T-helper 17 cell (primary cell): ENCODE measurements around the gene NOD1. TPM values are rescaled to one million over a fixed set of nuclear protein-coding genes. Genes with fewer than 3 reads are reported as not detected.

Experiments used
- ATAC-seq: fragments of 150-1000 bp; cut with Tn5 transposase; 2 replicates; pipeline ENCODE4 v1.10.0; 2021; ENCODE audit warnings: mild to moderate bottlenecking, moderate library complexity
- DNase-seq, 3 donors: peaks; one replicate each; pipeline versions ENCODE4 v3.0.0 to v3.0.0-alpha.2; 2020 to 2021
- H3K9me3 ChIP-seq: one replicate; pipeline ENCODE4 v1.7.0; 2013; ENCODE audit warnings: low read length, mild to moderate bottlenecking; ENCODE audit not compliant: control insufficient read depth, poor library complexity, severe bottlenecking
- H3K27ac Mint-ChIP-seq: one replicate; pipeline ENCODE4 v1.8.0; 2022; ENCODE audit warnings: mild to moderate bottlenecking, moderate library complexity, mixed read lengths
- H3K27me3 Mint-ChIP-seq: one replicate; pipeline ENCODE4 v1.8.0; 2022; ENCODE audit warnings: mixed read lengths
- H3K36me3 Mint-ChIP-seq: one replicate; pipeline ENCODE4 v1.8.0; 2022; ENCODE audit warnings: low read depth, mixed read lengths
- H3K4me1 Mint-ChIP-seq: one replicate; pipeline ENCODE4 v1.8.0; 2022; ENCODE audit warnings: mild to moderate bottlenecking, mixed read lengths
- H3K4me3 Mint-ChIP-seq: one replicate; pipeline ENCODE4 v1.8.0; 2022; ENCODE audit warnings: mild to moderate bottlenecking, moderate library complexity, mixed read lengths
- total RNA-seq, 4 donors: library from RNA in 2 of 4; stranded (reverse) in 2 of 4; gene quantifications; one replicate each; pipeline ENCODE4 v1.2.3 and lab custom pipeline; 2022 to 2026

Gene NOD1
- total RNA-seq, 2 donors from 2014 or later: 15.7 to 18.9 TPM

GRCh38 chr7:30471205-30471604 is 7.4 kb downstream of the NOD1 start:
- H3K27ac Mint-ChIP-seq: peak overlapping the region; percentile 53
- DNase-seq (no peak), ATAC-seq (peak; percentile 57)
- peaks cover 63% of the 10 kb centered on the region for H3K4me1 Mint-ChIP-seq
- H3K9me3 ChIP-seq: no peaks in the 10 kb centered on the region
- peaks cover 2% of the 10 kb centered on the region for H3K36me3 Mint-ChIP-seq
- H3K27me3 Mint-ChIP-seq: no peaks in the 10 kb centered on the region
- peak overlapping the region; percentile 60 for H3K4me3 Mint-ChIP-seq

- no peaks in the 10 kb centered on the region for H3K9me3 ChIP-seq
- DNase-seq (no peak), ATAC-seq (no peak)
- Mint-ChIP-seq H3K4me1 (peaks cover 63% of the 10 kb centered on the region), H3K27me3 (no peaks in the 10 kb centered on the region), H3K27ac (peak overlapping the region; percentile 53), H3K4me3 (peak overlapping the region; percentile 60), H3K36me3 (peaks cover 2% of the 10 kb centered on the region)
These were observed 7.8 kb downstream of the NOD1 start for GRCh38 chr7:30470771-30471170.

- peak overlapping the region; percentile 43 for H3K4me3 Mint-ChIP-seq
- H3K36me3 Mint-ChIP-seq: peaks cover 2% of the 10 kb centered on the region
- H3K9me3 ChIP-seq: no peaks in the 10 kb centered on the region
- peaks cover 63% of the 10 kb centered on the region for H3K4me1 Mint-ChIP-seq
- ATAC-seq (no peak), DNase-seq (no peak)
- H3K27ac Mint-ChIP-seq: peak overlapping the region; percentile 53
- H3K27me3 Mint-ChIP-seq: no peaks in the 10 kb centered on the region
These were observed 8.3 kb downstream of the NOD1 start for GRCh38 chr7:30470163-30470770.

GRCh38 chr7:30469303-30469702 is 9.3 kb downstream of the NOD1 start:
- Mint-ChIP-seq H3K27me3 (no peaks in the 10 kb centered on the region), H3K36me3 (peaks cover 2% of the 10 kb centered on the region), H3K27ac (peak overlapping the region; percentile 53), H3K4me3 (no peak overlapping the region), H3K4me1 (peaks cover 58% of the 10 kb centered on the region)
- DNase-seq: no peak
- ATAC-seq: no peak
- H3K9me3 ChIP-seq: no peaks in the 10 kb centered on the region

- H3K27me3 Mint-ChIP-seq: no peaks in the 10 kb centered on the region
- peaks cover 56% of the 10 kb centered on the region for H3K4me1 Mint-ChIP-seq
- no peak overlapping the region for H3K4me3 Mint-ChIP-seq
- H3K27ac Mint-ChIP-seq: peak overlapping the region; percentile 11
- ATAC-seq (no peak), DNase-seq (no peak)
- no peaks in the 10 kb centered on the region for H3K9me3 ChIP-seq
- peaks cover 1% of the 10 kb centered on the region for H3K36me3 Mint-ChIP-seq
These were observed 9.8 kb downstream of the NOD1 start for GRCh38 chr7:30468791-30469190.

- Mint-ChIP-seq H3K4me1 (peaks cover 51% of the 10 kb centered on the region), H3K4me3 (no peak overlapping the region), H3K36me3 (peaks cover 2% of the 10 kb centered on the region), H3K27me3 (no peaks in the 10 kb centered on the region), H3K27ac (peak overlapping the region; percentile 11)
- H3K9me3 ChIP-seq: no peaks in the 10 kb centered on the region
- no peak for ATAC-seq
- no peak for DNase-seq
These were observed 10.5 kb downstream of the NOD1 start for GRCh38 chr7:30468041-30468440.

- no peak for ATAC-seq
- no peaks in the 10 kb centered on the region for H3K9me3 ChIP-seq
- peaks cover 48% of the 10 kb centered on the region for H3K4me1 Mint-ChIP-seq
These were observed 11.3 kb downstream of the NOD1 start for GRCh38 chr7:30467271-30467670.

GRCh38 chr7:30466266-30466665 is 12.3 kb downstream of the NOD1 start:
- no peak for DNase-seq
- Mint-ChIP-seq H3K36me3 (peaks cover 2% of the 10 kb centered on the region), H3K4me1 (peaks cover 39% of the 10 kb centered on the region), H3K27me3 (no peaks in the 10 kb centered on the region), H3K4me3 (no peak overlapping the region), H3K27ac (peak overlapping the region; percentile 57)
- no peaks in the 10 kb centered on the region for H3K9me3 ChIP-seq
- no peak for ATAC-seq

More at GRCh38 chr7:30467271-30467670, 11.3 kb downstream of the NOD1 start:
- DNase-seq: no peak
- H3K27me3 Mint-ChIP-seq: no peaks in the 10 kb centered on the region
- H3K36me3 Mint-ChIP-seq: peaks cover 2% of the 10 kb centered on the region
- no peak overlapping the region for H3K4me3 Mint-ChIP-seq
- H3K27ac Mint-ChIP-seq: no peak overlapping the region

GRCh38 chr7:30465811-30466180 is 12.8 kb downstream of the NOD1 start:
- no peaks in the 10 kb centered on the region for H3K9me3 ChIP-seq
- ATAC-seq: no peak
- Mint-ChIP-seq H3K27me3 (no peaks in the 10 kb centered on the region), H3K27ac (peak overlapping the region; percentile 57), H3K4me3 (no peak overlapping the region), H3K36me3 (peaks cover 2% of the 10 kb centered on the region), H3K4me1 (peaks cover 34% of the 10 kb centered on the region)
- no peak for DNase-seq

GRCh38 chr7:30465046-30465810 is 13.4 kb downstream of the NOD1 start:
- Mint-ChIP-seq H3K27ac (peak overlapping the region; percentile 57), H3K4me1 (peaks cover 28% of the 10 kb centered on the region), H3K36me3 (peaks cover 2% of the 10 kb centered on the region)

GRCh38 chr7:30464231-30464671 is 14.3 kb downstream of the NOD1 start:
- no peak for DNase-seq
- Mint-ChIP-seq H3K4me3 (no peak overlapping the region), H3K27ac (no peak overlapping the region), H3K4me1 (peaks cover 22% of the 10 kb centered on the region), H3K27me3 (no peaks in the 10 kb centered on the region), H3K36me3 (peaks cover 2% of the 10 kb centered on the region)
- H3K9me3 ChIP-seq: no peaks in the 10 kb centered on the region
- no peak for ATAC-seq

More at GRCh38 chr7:30465046-30465810, 13.4 kb downstream of the NOD1 start:
- no peak overlapping the region for H3K4me3 Mint-ChIP-seq
- DNase-seq (no peak), ATAC-seq (no peak)
- no peaks in the 10 kb centered on the region for H3K9me3 ChIP-seq
- no peaks in the 10 kb centered on the region for H3K27me3 Mint-ChIP-seq

GRCh38 chr7:30463405-30464145 is 15.0 kb downstream of the NOD1 start:
- H3K4me1 Mint-ChIP-seq: peaks cover 19% of the 10 kb centered on the region
- no peak overlapping the region for H3K27ac Mint-ChIP-seq
- no peaks in the 10 kb centered on the region for H3K9me3 ChIP-seq
- no peak for ATAC-seq
- no peak for DNase-seq
- no peaks in the 10 kb centered on the region for H3K27me3 Mint-ChIP-seq
- peaks cover 2% of the 10 kb centered on the region for H3K36me3 Mint-ChIP-seq
- no peak overlapping the region for H3K4me3 Mint-ChIP-seq

GRCh38 chr7:30462179-30462578 is 16.4 kb downstream of the NOD1 start:
- no peak for ATAC-seq

More at GRCh38 chr7:30462179-30462578, 16.4 kb downstream of the NOD1 start:
- Mint-ChIP-seq H3K4me3 (no peak overlapping the region), H3K36me3 (peaks cover 2% of the 10 kb centered on the region), H3K27me3 (no peaks in the 10 kb centered on the region), H3K27ac (no peak overlapping the region), H3K4me1 (peaks cover 10% of the 10 kb centered on the region)
- DNase-seq: no peak
- no peaks in the 10 kb centered on the region for H3K9me3 ChIP-seq
